ENCODE data around the gene TCL1A.

DNA sequence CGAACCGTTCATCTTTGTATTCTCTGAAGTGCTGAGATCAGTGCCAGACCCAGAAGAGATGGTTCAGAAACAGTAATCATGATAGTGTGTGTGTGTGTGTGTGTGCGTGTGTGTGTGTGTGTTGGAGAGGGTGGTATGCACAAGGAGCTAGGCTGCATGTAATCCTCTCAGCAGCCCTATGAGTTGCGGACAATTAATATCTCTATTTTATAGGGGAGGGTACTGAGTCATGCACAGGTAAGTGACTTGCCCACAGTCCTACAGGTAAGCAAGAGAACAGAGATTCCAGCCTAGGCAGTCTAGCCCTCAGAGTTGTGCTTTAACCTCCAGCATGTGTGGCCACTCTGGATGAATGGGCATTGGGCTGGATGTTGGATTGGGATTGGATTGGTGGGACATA lies 27.9 kb upstream of the TCL1A start:
- TF ChIP-seq POLR2A (IDR thresholded peaks at IDR 0.05) (no peak), POLR2AphosphoS5 (IDR thresholded peaks at IDR 0.05) (no peak)

Data from transverse colon (tissue), 3 donors.